GM12891 (cell line): ENCODE results near the gene AQP1.

Source experiments
- DNase-seq: peaks from one replicate; pipeline ENCODE4 v3.0.0; 2011; ENCODE audit warnings: low spot score; ENCODE audit not compliant: insufficient read length
- FAIRE-seq: peaks from 2 replicates; lab custom pipeline; 2011; peaks lifted over from hg19 to GRCh38; lab: Jason Lieb, UNC
- PAX5 ChIP-seq: IDR thresholded peaks from 2 replicates; pipeline ENCODE4 v1.6.1; 2011; ENCODE audit warnings: low read length, moderate library complexity, mild to moderate bottlenecking; ENCODE audit not compliant: insufficient read depth, severe bottlenecking
- POLR2A ChIP-seq: IDR thresholded peaks from 2 replicates; pipeline ENCODE4 v1.6.1; 2011; ENCODE audit warnings: low read depth, low read length, control low read depth
- POLR2AphosphoS5 ChIP-seq: IDR thresholded peaks from 2 replicates; pipeline ENCODE4 v1.6.1; 2011; ENCODE audit warnings: low read depth, low read length, control low read depth
- POU2F2 ChIP-seq: IDR thresholded peaks from 2 replicates; pipeline ENCODE4 v1.6.1; 2011; ENCODE audit warnings: low read depth, mild to moderate bottlenecking, control low read depth, low read length, moderate library complexity
- SPI1 ChIP-seq: IDR thresholded peaks from 2 replicates; pipeline ENCODE4 v1.6.1; 2011; ENCODE audit warnings: low read depth, low read length, control low read depth
- TAF1 ChIP-seq: IDR thresholded peaks from 2 replicates; pipeline ENCODE4 v1.6.1; 2011; ENCODE audit warnings: low read depth, low read length, control low read depth

AQP1 gene

DNA sequence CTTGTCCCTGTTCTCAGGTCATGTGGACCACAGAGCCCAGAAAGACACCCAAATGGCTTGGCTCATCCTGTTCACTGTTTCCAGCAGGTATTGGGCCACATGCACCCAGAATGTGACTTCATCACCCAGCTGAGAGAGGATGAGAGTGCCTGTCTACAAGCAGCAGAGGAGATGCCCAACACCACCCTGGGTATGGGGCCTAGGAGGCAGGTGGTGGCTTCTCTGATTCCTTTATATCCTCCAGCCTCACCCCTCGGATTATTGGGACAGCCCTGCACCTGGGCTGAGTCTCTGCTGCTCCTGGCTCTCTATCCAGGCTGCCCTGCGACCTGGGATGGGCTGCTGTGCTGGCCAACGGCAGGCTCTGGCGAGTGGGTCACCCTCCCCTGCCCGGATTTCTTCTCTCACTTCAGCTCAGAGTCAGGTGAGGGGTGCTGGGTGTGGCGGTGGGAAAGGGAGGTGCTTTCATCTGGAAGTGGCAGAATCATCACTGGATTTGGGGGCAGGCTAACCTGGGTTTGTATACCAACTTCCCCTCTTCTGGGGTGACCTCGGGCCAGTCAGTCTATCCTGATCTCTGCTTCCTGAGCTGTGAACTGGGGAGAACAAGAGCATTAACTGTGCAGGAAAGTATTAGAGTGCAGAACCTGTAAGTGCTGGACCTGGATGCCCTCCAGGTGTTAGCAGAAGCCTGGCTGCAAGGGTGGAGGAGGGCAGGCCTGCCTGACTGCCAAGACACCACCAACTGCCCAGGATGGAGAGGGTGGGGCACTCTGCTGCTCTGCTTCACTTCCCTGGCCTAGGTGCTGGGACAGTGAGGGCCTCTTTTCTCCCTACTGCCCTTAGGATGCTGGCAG lies 57.3 kb downstream of the AQP1 start:
- DNase-seq, result no peak
- TF ChIP-seq PAX5, result no peak
- no peak for TF ChIP-seq POU2F2
- no peak for TF ChIP-seq SPI1
- TF ChIP-seq POLR2AphosphoS5, result no peak
- no peak for TF ChIP-seq TAF1
- no peak for TF ChIP-seq POLR2A
- FAIRE-seq, result no peak

DNA sequence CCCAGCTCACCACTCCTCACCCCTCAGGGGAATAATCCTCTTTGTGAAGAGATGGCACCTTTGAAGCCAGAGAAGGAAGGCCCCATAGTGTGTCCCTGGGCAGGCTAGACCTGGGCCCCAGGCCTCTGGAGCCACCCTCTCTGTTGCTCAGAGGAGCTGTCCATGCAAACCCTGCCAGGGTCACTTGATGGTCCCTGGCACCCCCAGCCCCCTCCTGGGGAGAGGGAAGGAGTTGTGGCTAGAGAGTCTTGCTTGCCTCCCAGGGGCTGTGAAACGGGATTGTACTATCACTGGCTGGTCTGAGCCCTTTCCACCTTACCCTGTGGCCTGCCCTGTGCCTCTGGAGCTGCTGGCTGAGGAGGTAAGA lies 57.9 kb downstream of the AQP1 start:
- TF ChIP-seq POU2F2 (no peak), POLR2A (no peak), SPI1 (no peak), PAX5 (no peak), TAF1 (no peak), POLR2AphosphoS5 (no peak)
- DNase-seq (no peak), FAIRE-seq (no peak)

DNA sequence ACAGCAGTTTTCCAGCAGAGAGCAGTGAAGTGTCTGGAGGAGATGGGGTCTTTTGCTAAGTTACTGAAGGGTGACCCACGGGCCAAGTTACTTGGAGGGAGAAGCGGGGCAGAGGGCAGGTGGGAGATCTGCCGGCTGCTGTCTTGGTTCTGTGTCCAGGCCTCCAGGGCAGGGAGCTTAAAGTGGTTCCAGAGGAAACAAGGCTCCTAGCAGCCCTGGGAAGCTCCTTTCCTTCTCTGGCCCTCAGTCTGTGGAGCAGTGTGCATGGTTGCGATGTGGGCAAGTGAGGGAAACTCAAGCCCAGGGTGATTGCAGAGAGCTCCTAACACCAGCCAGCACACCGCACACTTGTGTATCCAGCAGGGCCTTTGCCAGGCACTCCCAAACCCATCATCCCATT lies 58.4 kb downstream of the AQP1 start:
- FAIRE-seq (no peak), DNase-seq (no peak)
- TF ChIP-seq POLR2AphosphoS5 (no peak), TAF1 (no peak), POLR2A (no peak), PAX5 (no peak), SPI1 (no peak), POU2F2 (no peak)

GRCh38 chr7:30970594-30971094 lies 59.0 kb downstream of the AQP1 start:
- TF ChIP-seq POU2F2 (no peak), POLR2AphosphoS5 (no peak), POLR2A (no peak), SPI1 (no peak), TAF1 (no peak), PAX5 (no peak)
- DNase-seq (no peak), FAIRE-seq (no peak)

- FAIRE-seq, result no peak
- TF ChIP-seq POLR2A (no peak), POU2F2 (no peak), TAF1 (no peak), POLR2AphosphoS5 (no peak), SPI1 (no peak), PAX5 (no peak)
- no peak for DNase-seq
Measured at GRCh38 chr7:30971440-30971839, 59.8 kb downstream of the AQP1 start.

GRCh38 chr7:30971840-30972563 lies 60.3 kb downstream of the AQP1 start:
- TF ChIP-seq TAF1 (no peak), POLR2A (no peak), POLR2AphosphoS5 (no peak), SPI1 (no peak), POU2F2 (no peak), PAX5 (no peak)
- FAIRE-seq (no peak), DNase-seq (no peak)

GRCh38 chr7:30973292-30973691 lies 61.6 kb downstream of the AQP1 start:
- TF ChIP-seq POLR2A, result no peak
- TF ChIP-seq POU2F2, result no peak
- TF ChIP-seq PAX5, result no peak
- TF ChIP-seq SPI1, result no peak
- no peak for TF ChIP-seq TAF1
- TF ChIP-seq POLR2AphosphoS5, result no peak
- DNase-seq, result no peak
- FAIRE-seq, result no peak

DNA sequence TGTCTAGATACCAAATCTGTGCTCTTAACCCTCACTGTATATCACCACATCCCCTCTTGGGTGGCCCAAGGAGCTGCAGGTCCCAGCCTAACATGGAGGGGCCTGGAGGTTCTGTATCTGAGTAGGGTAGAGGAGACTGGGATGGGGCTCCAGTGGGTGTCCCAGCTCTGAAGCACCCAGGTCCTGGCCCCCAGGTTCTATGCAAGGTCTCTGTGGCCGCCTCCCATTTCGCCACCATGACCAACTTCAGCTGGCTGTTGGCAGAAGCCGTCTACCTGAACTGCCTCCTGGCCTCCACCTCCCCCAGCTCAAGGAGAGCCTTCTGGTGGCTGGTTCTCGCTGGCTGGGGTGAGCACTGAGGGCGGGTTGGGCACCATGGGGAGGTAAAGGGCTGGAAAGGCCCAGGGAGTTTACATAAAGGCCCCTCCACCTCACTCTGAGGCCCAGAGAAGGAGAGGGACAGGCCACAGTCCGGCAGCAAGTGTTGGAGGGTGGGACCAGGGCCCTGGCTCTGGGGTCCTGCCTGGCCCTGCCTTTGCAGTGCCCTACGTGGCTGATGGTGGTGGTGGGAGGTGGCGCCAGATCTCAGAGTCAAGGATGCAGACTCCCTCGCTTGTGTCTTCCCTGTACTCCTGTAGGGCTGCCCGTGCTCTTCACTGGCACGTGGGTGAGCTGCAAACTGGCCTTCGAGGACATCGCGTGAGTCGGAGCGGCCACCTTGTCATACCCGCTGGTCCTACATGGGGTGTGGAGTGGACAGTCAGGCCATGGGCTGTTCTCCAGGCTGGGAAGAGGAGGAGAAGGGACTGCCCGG lies 62.3 kb downstream of the AQP1 start:
- DNase-seq, result no peak
- FAIRE-seq, result no peak
- TF ChIP-seq POLR2A, result no peak
- TF ChIP-seq SPI1, result no peak

DNA sequence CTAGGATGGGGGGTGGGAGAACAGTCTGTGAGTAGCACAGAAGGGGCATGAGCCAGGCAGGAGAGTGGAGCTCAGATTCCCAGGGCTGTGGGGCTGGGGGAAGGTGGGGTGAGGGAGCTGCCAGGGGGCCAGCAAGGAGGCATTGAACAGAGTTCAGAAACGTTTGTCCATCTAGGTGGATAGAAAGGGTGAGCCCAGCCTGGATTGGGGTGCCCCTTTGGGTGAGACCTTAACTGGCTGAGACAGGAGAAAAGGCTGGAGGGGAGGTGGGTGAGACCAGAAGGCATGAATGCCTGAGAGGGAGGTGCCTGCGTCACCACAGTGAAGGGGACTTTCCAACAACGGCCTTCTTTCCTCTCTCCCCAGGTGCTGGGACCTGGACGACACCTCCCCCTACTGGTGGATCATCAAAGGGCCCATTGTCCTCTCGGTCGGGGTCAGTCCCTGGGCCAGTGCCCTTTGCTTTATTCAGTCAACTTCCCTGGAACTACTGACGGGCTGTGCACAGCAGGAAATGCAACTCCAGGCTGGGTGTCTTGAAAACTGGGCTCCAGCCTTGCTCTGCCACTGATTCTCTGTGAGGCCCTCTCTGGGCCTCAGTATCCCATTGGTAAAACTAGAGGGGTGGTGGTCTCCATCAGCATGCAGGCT lies 63.1 kb downstream of the AQP1 start:
- FAIRE-seq (peak; percentile 95), DNase-seq (peak; percentile 75)
- no peak for TF ChIP-seq SPI1
- peak; percentile 63; the same call in 1 of the 2 replicates for TF ChIP-seq POU2F2
